ENCODE measurements around the gene NEMP2.
"Not testable (repeated sequence)": the region's sequence is repeated elsewhere in the genome, so short reads cannot be mapped to it uniquely, and the experiment has no call there.

Gene NEMP2

DNA sequence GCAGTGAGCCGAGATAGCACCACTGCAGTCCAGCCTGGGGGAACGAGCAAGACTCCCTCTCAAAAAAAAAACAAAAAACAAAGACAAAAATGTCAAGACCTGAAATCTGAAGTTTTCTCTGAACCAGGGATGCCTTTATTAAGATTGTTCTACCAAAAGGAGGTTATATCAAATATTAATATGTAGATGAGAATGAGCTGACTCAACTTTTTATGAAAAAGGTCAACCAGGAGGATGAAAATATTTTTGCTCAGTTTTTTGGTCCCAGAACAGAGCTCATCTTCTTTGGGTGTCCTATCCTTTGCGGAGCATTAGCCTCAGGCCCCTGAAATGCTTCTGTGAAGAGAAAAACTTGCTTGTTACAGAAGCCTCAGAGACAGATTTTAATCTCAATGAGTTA is 44.0 kb downstream of the NEMP2 start:
- DNase-seq (ENCODE audit: low read depth in 2 of 2): no peak

DNA sequence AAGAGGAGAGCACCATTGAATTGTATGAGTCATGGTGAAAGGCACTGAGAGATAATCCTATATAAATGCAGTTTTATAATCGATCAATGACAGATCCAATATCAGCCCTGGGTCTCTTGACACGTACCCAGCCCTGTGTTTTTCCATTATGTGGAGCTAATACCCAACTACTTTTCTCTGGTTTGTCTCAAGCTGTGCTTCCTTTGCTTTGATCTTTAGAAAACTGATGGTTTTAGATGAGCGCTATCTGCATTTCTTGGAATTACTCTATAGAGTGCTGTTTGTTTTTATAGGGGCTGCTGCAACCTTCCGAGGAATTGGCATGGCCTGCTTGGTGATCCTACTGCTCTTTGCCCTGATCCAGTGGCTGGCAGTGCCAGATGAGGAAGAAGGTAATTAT is 45.0 kb downstream of the NEMP2 start:
- no peak for DNase-seq (ENCODE audit: low read depth in 2 of 2)

DNA sequence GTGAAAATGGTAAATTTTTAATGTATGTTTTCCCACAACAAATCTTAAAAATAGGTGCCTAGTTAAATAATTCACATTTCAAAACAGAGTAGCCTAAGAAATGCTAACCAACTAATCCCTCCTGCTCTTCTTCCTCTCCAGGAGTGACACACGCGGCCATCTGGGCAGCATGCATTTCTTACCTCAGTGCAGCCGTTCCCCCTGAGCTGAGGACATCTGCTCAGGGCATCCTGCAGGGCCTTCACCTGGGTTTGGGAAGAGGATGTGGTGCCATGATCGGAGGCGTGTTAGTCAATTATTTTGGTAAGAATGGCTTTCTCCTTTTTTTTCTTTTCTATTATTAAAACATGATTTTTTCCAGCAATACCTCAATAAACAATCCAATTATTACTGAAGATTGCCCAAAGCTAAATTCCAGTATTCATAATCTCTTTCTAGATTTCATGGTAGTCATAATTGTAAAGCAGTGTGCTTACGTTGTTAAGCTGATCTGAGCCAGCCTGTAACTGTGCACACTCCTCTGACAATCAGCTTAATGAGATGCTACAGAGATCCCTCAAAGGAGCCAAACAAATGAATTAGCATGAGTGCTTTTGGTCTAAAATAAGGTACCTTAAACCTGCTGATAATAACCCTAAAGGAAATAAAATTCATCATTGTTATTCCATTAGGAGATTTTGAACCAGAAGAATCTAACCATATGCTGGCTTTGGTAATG is 45.8 kb downstream of the NEMP2 start:
- no peak for DNase-seq (ENCODE audit: low read depth in 2 of 2)

DNA sequence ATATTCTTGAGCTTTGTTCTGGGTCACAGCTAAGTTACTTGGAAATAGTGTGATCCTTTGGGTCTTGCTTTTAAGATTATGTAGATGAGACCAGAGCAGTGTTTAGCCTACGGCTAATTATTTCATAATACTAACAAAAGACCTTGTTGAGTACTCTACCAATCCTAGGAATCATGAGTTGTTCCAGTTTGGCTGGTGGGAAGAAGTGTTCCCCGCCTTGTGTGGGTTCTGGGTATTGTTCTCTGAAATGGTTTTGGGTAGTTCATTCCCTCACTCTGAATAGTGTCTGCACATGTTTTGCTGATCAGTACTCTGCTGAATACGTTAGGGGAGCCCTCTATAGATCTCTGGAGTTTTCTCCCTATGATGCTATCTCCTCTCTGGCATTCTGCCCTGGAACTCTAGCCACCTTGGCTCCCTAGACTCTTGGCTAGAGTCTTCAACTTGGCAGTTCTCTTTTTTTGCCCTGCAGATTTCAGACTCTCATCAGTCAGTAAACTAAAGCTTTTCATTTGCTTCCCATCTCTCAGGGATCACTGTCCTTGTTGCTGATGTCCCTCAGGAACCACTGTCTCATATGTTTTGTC is 48.4 kb downstream of the NEMP2 start:
- DNase-seq (ENCODE audit: low read depth in 2 of 2): no peak

DNA sequence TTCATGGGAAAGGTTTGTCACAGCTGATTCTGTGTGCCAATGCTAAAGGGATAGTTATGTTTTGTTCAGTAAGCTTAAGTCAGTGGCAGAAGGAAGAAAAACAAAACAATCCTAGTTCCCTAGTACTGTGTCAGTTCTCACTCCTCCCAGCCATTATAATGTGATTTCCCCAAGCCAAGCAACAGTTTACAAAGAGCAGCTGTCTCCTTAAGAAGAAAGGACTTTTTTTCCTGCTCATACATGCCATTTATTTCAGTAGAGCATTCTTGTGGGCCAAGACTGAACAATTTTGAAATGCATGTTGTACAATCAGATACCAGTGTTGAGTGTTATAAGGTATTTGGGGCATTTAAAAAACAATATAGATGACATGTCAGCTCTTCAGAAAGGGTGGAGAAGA is 52.1 kb downstream of the NEMP2 start:
- DNase-seq (ENCODE audit: low read depth in 2 of 2): no peak

DNA sequence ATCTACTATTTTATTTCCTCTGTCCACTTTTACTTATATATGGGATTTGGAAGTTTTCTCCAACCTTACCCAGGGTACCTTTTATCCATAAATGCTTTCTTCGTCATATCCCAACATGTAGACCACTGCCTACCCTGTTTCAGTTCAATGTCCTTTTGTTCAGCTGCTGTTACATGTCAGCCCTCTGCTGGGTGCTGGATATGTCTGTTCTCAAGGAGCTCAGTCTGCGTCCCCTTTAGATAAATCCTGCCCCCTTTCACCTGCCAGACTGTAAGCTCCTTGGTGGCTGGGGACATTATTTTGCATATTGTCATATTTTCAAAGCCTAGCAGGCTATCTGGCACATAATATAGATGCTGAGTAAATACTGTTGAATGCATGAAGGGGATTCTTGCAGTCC is 53.2 kb downstream of the NEMP2 start:
- DNase-seq (ENCODE audit: low read depth in 2 of 2): no peak

DNA sequence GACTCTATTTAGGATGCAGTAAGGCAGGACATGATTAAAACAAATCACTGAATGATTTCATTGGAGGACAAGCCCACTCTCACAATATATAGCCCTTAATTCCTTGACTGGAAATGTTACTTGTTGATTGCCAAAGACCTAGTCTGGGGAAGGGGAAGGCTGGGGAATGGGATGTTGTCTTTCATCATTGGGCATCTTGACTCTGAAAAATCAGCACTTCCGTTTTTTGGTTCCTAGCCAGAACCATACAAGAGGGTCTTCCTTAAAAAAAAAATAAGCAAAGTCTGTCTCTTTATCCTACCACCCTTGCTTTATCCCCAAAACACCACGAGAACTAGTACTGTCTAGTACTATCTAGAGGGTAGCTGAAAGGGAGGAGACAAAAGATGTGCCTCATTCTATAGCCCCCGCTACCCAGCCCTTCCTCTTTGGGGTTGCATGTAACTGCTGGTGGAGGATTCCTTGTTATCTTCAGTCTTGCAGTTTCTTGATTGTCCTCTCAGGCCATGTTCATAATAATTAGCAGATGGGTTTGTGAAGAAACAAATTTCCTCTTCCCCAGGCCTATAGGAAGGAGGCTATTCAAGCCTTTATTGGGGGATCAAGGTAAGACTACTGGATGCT is 55.8 kb downstream of the NEMP2 start:
- DNase-seq (ENCODE audit: low read depth in 2 of 2): no peak

DNA sequence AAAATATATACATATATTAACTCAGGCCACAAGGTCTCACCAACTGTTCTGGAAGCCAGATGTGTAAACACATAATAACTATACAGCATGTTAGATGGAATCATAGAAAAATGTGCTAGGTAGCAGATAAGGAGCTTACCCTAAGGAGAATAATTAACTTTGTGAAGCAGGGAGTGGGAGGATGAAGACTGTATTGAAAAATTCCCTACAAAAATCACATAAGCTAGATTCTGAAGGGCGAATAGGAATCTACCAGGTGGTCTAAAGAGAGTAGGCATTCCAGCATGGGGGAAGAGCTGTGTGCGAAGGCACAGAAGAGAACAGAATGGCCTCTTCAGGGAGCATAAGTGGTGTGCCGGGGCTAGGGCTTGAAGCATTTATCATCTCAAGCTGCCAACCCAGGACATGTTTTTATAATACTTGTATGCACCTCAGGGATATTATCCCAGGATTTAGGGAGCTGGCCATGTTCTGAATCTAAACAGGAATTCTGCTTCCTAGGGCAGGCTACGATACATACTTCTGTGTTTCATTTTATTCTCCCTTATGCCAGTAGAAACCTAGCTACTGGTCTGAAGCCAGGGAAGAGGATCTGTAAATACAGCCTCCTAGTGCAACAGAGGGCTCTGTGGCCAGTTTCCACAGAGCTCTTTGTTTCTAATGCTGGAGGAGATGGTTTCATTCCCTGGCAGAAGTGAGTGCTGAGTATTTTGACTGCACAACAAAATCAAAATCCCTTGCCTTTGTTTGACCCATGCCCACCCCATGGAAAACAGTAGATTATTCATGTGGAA is 56.7 kb downstream of the NEMP2 start:
- no peak for DNase-seq (ENCODE audit: low read depth in 2 of 2)

DNA sequence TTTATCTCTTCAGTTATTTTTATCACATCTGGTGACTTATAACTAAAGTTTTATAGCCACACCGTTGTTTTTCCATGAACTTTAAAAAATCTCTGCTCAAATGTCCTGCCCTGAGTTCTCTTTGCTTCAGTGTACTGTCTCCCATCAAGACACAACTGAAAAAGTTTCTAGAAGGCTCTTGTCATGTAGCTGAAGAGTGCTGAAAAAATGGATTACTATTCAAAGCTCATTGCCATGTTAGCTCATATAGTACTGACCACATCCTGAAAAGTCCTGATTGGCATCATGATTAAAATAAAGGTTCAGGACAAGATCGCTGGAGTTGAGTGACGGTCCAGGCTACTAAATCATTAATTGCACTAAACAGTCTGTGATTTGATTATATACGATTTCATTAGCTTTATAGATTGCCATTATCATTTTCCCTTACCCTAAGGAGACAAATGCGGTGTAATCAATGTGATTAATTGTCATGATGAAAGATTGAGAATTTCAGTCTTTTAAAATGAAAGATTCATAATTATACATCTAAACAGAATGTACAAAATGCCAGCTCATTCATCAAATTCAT is 64.2 kb downstream of the NEMP2 start:
- no peak for DNase-seq (ENCODE audit: low read depth in 2 of 2)

DNA sequence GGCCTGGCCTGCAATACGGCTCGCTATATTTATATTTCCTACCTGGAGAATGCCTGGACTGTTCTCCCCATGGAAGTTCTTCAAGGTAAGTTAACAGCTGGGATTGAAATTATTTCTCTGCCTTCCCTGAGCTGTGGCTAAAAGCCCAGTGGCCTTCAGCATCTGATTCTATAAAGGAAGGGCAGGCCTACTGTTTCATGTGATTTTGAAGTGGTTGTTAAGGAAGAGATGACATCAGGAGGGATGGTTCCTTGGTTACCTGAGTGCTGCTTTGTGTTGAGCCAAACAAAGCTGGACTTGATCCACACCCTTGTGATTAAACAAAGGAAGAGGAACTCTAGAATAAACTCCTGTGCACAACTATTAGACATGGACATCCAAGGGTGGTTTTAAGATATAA is 64.8 kb downstream of the NEMP2 start:
- DNase-seq (ENCODE audit: low read depth in 2 of 2): no peak

DNA sequence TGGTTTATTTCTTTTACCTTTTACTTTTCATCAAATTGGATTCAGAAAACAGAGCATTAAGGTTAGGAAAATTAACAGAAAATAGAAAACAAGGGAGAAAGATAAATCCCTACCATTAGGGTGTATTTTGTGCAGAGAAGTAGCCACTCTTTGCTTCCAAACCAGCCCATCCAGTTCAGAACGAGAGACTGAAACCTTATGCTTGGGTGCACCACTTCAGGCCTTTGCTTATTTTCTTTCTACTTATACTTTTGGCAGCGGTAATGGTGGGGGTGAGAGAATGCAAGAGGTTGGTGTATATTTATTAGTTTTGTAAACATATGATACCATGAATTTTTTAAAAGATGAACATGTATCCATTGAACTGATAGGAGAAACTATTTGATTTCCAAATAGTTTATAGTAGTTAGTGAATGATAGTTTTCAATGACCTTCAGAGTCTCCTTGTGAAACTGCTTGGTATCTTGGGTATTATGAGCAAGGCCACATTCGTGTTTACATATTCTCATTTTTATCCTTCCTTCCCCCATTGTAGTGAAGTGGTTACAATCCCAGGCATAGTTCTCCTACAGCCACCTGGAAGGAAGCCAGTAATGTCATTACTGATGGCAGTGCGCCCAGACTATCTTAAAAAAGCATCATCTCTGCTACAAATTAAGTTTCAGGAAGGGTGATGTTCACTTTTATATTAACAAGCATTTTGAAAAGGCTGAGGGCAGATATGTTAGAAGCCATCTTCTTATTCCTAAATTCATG is 65.5 kb downstream of the NEMP2 start:
- DNase-seq (ENCODE audit: low read depth in 2 of 2): no peak

DNA sequence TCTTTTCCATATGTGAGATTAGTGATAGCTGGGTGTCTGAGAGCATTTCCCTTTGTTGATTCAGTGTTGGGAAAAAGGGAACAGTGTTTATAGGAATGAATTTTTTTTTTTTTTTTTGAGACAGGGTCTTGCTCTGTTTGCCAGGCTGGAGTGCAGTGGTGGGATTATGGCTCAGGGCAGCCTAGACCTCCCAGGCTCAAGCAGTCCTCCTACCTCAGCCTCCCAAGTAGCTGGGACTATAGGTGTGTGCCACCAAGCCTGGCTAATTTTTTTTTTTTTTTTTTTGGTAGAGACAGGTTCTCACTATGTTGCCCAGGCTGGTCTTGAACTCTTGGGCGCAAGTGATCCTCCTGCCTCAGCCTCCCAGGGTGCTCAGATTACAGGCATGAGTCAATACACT is 66.2 kb downstream of the NEMP2 start:
- DNase-seq (ENCODE audit: low read depth in 2 of 2): not testable (repeated sequence)

DNA sequence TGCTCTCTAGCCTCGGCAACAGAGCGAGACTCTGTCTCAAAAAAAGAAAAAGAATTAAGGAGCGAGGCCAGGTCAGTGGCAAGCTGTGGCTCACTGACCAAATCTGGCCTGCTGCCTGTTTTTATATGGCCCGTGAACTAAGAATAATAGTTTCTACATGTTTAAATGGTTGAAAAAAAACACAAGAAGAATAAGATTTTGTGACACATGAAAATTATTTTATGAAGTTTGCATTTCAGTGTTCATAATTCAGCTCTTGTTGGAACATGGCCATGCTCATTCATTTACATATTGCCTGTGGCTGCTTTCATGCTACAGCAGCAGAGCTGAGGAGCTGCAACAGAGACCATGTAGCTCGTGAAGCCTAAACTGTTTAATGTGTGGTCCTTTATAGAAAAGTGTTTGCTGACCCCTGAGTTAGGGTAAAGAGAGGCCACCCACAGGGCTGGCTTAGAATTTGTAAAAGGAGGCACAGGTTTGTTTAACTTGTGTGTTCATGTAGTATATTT is 66.9 kb downstream of the NEMP2 start:
- no peak for DNase-seq (ENCODE audit: low read depth in 2 of 2)

DNA sequence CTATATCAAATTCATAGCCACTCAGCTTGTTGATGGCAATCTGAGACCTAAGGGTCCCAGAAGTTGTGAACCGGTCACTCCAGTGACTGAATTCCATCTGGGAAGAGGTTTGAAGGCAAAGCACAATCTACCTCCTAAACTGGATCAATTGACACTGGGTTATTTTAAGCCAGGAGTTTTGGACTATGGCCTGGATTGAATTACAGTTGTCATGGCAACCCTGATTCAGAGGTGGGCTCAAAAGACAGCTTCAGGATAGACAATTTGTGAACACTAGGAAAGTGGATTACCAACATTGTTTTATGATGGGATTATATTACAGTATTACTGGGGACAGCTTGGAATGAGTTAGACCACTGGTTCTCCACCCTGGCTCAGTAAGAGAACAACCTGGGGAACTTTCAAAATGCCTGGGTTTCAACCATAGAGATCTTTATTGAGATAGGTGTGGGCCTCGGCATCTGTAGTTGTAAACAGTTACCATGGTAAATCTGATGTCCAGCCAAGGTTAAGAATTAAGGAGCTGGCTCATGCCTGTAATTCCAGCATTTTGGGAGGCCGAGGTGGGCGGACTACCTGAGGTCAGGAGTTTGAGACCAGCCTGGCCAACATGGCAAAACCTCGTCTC is 67.6 kb downstream of the NEMP2 start:
- no peak for DNase-seq (ENCODE audit: low read depth in 2 of 2)

DNA sequence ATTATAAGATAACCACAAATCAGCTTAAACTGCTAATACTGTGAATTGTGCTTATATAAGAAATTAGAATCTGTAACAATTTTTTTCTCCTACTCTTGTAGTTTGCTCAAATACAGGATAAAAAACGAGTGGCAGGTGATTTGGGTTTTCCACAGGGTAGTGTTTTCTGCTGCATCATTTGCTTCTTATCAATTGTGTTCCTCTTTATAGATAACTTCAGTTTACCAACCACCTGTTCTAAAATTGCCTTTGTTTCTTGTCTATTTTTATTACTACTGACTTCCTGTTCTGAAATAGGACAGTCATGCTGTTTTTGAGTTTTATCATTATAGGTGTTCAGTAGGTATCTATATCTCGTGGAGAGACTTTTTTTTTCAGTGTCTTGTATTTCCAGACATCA is 69.5 kb downstream of the NEMP2 start:
- no peak for DNase-seq (ENCODE audit: low read depth in 2 of 2)

DNA sequence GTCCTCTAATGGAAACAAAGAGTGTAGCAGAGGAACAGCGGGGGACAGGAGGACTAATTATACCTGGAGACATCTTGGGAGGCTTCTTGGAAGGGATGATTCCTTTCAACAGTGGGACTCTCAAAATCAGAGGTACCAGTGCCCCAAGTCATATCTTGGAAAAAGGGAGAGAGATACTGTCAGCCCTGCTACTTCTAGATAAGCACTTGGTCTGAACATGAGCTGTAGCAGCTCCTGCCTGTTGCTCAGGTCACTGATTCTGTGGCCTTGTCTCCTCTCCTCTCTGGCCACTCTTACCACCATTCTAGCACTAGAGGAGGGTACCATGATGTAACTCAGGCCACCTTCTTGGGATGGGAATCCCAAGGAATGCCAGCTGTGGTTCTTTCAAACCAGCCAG is 71.9 kb downstream of the NEMP2 start:
- DNase-seq (ENCODE audit: low read depth in 2 of 2): no peak

DNA sequence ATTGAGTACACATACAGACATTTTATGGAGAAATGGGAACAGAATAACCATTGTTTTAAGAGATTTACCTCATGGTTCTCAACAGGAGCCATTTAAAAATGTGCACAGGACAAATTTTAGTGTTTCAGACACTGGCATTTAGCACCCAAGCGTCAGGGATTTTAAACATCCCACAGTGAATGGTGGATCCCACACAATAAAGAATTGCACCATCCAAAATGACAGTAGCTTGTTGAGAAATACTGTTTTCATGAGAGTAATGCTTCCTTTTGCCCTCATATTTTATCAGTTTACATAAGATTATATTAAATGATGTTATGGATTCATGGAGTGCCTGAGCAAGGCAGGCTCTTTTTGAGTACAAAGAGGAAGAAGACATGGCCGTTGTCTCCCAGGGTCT is 72.3 kb downstream of the NEMP2 start:
- no peak for DNase-seq (ENCODE audit: low read depth in 2 of 2)

DNA sequence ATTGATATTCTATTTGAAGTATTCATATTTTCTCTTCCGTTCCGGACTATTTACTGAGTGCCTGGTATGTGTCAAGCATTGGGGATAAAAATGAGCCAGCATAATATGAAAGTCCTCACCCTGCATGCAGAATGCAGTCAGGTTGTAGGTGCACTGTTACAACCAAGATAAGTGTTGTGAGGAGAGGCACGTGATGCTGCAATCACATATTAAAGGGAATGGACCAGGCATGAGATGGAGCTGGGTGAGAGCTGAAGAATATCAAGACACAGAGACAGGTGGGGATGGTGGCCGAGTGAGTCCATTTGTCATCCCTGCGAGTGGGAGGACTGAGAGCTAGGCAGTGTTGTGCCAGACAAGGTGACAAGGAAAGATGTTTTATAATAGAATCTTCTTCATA is 74.0 kb downstream of the NEMP2 start:
- DNase-seq (ENCODE audit: low read depth in 2 of 2): no peak

DNA sequence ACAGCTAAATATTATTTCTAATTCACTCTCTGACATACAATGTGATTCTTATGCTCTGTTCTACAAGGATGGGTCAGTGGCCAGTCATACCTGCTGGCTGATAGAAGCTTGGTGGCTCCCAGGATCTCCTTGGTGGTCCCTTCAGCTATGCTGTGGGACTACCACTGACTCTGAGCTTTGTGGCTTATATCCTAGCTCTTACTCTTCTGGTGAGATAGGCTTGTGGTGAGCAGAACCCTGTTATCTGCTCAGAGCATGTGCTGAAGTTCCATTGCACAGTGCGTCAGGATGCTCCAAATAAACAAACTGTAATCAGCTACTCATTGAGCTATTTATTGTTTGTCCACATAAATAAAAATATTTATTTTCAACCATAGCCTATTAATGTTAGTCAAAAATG is 74.6 kb downstream of the NEMP2 start:
- DNase-seq (ENCODE audit: low read depth in 2 of 2): no peak

DNA sequence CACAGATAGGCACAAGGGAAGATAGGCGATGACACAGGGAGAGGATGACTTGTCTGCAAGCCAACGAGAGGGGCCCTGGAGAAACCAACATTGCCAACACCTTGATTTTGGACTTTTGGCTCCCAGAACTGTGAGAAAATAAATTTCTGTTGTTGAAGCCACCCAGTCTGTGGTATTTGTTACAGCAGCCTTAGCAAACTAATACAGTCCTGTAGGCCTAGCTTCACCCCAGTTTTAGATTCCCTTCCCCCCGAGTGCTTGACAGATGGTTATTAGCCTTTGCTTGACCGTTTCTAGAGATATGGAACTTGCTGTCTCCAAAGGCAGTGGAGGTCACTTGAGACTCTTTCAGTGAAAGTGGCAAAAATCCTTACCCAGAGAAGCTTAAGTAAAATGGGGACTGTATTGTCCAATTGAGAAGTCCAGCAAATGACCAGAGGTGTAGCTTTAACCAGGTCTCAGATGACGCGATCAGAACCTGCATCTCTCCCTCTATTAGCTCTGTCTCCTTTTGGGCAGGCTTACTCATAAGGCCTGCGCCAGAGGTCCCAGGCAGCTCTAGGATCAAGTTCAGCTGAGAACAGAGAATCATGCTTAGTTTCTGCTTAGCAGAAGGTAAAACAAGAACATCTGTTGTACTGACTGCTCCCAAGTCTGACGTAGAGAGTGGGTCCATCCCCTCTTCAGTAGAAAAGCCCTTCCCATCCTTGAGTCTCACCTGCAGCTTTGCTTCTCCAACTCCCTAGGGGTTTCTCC is 76.0 kb downstream of the NEMP2 start:
- DNase-seq (ENCODE audit: low read depth in 2 of 2): no peak
